ENCODE measurements around the gene KLHL22. TPM values are rescaled to one million over a fixed set of nuclear protein-coding genes. Genes with fewer than 3 reads are reported as not detected.
"Not testable (repeated sequence)": the region's sequence is repeated elsewhere in the genome, so short reads cannot be mapped to it uniquely, and the experiment has no call there.

KLHL22 gene
- total RNA-seq, 1 donor from 2014 or later, result 25.7 TPM

DNA sequence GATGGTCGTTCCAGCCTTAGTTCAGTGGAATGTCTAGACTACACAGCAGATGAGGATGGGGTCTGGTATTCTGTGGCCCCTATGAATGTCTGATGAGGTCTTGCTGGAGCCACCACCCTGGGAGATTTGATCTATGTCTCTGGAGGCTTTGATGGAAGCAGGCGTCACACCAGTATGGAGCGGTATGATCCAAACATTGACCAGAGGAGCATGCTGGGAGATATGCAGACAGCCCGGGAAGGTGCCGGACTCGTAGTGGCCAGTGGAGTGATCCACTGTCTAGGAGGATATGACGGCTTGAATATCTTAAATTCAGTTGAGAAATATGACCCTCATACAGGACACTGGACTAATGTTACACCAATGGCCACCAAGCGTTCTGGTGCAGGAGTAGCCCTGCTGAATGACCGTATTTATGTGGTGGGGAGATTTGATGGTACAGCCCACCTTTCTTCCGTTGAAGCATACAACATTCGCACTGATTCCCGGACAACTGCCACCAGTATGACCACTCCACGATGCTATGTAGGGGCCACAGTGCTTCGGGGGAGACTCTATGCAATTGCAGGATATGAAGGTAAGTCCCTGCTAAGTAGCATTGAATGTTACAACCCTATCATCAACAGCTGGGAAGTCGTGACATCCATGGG lies 44.3 kb downstream of the KLHL22 start:
- not testable (repeated sequence) for DNase-seq (ENCODE audit: extremely low read depth, low read depth, low spot score)

DNA sequence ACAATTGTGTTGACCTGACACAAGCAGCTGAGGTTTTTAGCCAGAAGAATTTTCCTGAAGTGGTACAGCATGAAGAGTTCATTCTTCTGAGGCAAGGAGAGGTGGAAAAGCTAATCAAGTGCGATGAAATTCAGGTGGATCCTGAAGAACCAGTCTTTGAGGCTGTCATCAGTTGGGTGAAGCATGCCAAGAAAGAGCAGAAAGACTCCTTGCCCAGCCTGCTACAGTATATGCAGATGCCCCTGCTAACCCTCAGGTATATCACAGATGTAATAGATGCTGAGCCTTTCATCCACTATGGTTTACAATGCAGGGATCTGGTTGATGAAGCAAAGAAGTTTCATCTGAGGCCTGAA lies 45.1 kb downstream of the KLHL22 start:
- no peak for DNase-seq (ENCODE audit: extremely low read depth, low read depth, low spot score)

DNA sequence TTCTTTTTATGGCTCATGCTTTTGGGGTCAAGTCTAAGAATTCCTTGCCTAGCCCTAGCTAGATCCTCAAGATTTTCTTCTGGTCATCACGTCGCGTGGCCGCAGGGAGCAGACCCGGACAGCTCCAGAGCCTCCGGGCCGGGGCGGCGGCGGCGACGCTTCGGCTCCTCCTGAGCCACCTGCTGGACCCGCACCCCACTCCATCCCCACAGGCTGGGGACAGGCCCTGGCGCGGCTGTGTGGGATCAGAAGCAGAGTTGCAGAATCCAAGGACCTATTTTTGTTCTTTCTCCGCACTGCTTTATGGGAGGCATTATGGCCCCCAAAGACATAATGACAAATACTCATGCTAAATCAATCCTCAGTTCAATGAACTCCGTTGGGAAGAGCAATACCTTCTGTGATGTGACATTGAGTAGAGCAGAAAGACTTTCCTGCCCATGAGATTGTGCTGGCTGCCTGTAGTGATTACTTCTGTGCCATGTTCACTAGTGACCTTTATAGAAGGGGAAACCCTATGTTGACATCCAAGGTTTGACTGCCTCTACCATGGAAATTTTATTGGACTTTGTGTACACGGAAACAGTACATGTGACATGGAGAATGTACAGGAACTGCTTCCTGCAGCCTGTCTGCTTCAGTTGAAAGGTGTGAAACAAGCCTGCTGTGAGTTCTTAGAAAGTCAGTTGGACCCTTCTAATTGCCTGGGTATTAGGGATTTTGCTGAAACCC lies 45.6 kb downstream of the KLHL22 start:
- DNase-seq (ENCODE audit: extremely low read depth, low read depth, low spot score), result no peak

DNA sequence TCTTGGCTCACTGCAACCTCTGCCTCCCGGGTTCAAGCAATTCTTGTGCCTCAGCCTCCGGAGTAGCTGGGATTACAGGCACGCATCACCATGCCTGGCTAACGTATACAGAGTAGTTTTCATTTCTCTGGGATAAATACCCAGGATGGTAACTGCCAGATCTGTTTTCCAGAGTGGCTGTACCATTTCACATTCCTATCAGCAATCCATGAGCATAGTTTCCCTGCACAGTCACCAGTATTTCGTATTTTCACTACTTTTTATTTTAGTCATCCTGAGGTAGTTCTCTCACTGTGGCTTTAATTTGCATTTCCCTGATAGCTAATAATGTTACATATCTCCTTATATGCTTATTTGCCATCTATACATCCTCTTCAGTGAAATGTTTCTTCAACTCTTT lies 47.0 kb downstream of the KLHL22 start:
- DNase-seq (ENCODE audit: extremely low read depth, low read depth, low spot score), result no peak

DNA sequence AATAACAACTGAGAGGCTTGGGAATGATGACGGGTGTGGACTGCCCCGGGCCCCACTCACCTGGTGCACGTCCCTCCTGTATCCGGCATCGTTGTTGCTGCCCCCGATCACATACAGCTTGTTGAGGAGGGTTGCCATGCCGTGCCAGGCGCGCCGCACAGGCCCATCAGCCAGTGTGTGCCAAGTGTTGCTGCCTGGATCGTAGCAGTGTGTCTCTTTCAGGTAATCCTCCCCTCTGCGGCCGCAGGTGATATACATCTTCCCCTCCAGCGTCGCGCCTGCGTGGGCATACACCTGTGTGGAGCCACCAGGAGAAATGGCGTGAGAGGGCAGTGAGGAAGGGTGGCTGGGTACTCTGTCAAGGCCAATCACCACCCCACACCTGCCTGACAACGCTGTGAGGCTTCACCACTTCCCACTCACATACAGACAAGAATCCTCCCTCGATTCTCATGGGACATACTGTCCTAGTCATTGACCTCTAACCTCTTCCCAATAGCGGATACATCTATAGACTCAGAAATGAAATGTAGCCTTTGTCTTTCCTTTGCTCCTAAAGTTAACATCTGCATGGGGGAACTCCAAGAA lies 49.1 kb downstream of the KLHL22 start:
- no peak for DNase-seq (ENCODE audit: extremely low read depth, low read depth, low spot score)

DNA sequence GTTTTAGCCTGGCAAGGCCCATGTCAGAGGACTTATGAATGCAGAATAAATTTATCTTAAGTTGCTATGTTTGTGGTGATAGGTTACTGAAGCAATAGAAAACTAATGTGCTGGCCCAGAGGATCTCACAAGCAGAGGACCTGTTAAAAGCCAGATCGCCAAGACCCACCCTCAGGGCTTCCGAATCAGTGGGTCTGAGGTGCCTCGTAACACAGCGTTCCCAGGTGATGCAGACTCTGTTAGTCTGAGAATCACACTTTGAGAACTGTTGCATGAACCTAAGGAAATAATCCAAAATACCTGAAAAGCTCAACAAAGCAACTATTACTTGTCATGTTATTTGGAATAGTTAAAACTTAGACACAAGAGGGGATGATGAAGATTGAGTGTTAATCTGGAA lies 51.3 kb downstream of the KLHL22 start:
- no peak for DNase-seq (ENCODE audit: extremely low read depth, low read depth, low spot score)

DNA sequence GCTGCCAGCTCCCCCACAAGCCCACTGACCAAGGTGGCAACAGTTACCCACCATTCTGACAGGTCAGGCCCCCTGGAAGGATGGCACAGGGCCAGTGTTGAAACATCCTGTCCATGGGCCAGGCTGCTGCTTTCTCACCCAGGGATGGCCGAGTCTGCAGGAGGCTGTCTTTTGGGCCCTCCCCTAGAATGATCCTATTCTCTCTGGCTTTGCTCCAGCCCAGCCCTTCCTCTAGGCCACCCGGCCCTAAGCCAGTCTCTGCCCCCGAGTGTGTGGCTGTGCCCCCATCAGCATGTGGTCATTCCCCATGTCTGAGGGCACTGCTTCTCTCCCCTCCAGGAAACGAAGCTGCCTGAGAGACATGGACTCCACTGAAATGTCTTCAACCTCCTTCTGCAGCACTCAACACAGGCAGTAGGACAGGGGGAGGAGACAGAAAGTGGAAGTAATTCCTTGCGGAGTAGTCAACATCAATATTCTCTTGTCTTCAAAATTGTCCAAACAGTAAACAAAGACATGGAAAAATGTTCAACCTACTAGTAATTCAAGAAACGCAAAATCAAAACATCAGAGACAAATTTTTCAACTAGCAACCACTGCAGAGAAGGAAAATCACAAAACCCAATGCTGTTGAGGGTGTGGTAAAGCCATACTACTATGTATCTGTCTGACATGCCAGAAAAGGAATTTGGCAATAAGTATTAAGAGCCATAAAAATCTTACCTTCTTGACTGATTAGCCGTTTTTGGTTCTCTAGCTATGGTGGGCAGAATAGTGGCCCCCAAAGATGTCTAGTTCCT lies 52.9 kb downstream of the KLHL22 start:
- DNase-seq (ENCODE audit: extremely low read depth, low read depth, low spot score), result no peak

DNA sequence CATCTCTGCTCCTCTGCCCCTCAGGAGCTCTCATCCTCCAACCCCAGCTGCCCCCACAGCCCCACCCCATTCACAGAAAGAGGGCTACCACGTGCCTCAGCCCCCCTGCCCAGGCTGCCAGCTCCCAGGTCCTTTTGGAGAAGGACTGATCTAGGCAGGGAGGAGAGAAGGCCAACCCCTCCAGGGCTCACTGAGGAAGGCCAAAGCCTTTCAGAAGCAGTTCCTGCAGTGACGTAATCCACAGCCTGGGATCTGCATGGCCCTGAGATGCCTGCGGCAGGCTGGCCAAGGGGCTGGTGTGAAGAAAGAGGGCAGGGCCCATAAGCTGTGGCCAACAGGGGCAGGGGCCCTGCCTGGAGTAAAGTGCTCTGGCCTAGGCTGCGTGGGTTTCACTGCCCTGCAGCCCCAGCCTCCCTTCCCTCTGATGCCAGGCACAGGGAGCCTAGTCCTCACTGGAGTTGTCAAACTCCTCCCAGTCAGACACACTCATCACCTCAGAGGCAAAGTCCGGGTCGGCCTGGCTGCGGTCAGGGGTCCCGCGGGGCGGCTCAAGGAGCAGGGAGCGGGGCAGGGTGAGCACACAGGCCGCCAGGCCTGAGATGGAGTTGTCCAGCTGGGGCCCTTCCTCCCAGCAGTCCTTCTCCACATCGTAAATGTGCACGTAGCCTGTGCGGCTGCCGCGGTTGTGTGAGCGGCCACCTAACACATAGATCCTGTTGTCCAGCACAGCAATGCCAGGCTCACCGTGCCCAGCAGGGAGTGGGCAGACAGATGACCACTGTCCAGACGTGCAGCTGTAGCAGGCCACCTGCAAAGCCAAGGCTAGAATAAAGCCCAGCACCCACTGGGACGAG lies 53.7 kb downstream of the KLHL22 start:
- DNase-seq (ENCODE audit: extremely low read depth, low read depth, low spot score), result no peak

DNA sequence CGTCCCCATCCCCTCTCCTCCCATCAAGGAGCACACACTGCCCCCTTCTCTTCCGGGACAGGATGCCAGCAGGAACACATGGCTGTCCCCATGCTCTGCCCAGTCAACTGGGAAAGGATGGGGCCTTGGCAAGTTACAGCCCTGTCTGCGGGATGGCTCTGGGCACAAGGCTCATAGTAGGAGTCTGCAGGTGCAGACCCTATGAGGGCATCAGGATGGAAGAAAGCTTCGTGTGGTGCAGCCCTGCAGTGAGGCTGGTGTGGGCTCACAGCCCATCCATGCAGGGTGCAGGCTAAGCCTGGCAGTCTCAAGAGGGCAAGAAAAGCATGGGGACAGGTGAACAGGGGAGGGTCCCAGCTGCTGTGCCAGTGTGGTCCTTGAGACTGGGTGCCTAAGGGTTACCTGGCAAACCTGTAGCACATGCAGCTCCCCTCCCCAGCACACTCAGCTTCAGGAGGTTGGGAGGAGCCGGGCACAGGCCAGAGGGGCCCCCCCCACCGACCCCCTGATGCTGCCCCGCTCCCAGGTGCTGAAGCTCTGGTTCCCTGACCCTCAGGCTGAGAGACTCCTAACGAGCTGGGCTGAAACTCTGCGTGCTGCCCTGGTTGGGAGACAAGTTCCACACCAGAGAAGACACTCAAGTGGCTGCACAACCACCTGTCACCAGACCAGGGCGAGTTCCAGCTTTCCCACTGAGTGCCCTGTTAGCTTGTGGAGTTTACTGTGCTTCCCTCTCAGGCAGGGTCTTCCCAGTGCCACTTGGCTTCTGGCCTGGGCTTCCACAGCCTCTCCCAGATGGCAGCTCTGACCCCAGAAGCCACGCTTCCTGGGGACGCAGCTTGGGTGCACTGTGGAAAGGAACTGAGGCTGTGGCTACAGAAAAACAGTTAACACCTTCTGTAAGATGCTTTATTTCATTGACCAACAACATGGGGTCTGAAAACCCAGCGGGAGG lies 54.7 kb downstream of the KLHL22 start:
- DNase-seq (ENCODE audit: extremely low read depth, low read depth, low spot score), result no peak

DNA sequence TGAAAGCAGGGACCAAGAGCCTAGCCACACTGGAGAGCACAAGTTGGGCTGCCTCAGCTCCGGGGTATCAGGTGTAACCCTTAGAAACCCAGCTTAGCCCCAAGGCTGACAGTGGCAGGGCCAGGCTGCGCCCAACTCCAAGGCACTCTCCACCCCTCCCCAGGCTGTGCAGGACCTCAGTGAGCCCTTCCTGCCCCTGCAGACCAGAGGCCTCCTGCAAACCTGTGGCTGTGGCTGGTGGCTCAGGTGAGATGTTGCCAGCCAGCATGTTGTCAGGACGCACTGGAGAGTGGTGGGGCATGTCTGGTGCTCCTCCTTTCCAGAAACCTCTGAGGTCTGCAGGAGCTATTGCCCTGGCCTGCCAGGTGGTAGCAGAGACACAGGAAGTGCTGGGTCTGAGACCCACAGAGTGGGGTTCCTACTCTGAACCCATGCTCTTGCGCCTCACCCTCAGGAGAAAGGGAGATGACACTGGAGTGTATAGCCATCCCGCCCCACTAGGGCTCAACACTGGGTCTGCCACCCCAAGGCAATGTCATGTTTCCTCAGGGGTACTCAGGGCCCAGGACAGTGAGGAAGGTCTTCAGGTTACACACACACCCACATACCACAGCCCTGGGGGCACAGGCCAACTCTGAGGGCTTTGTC lies 55.5 kb downstream of the KLHL22 start:
- no peak for DNase-seq (ENCODE audit: extremely low read depth, low read depth, low spot score)

DNA sequence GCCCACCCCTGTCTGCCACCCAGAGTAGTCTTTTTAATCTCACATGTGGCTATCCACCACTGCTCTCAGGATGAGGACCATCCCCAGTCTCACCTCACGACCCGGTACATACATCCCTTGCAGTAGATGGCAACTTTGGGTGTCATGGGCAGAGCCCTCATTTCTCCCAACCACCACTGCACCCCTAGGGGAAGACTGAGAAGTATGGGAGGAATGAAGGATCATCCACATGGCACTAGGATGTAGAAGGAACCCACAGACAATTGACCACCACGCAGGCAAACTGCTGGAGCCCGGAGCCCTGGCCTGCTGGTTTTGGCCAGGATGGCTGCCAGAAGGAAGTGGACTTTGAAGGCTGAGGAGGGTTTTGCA lies 56.1 kb downstream of the KLHL22 start:
- DNase-seq (ENCODE audit: extremely low read depth, low read depth, low spot score), result no peak

DNA sequence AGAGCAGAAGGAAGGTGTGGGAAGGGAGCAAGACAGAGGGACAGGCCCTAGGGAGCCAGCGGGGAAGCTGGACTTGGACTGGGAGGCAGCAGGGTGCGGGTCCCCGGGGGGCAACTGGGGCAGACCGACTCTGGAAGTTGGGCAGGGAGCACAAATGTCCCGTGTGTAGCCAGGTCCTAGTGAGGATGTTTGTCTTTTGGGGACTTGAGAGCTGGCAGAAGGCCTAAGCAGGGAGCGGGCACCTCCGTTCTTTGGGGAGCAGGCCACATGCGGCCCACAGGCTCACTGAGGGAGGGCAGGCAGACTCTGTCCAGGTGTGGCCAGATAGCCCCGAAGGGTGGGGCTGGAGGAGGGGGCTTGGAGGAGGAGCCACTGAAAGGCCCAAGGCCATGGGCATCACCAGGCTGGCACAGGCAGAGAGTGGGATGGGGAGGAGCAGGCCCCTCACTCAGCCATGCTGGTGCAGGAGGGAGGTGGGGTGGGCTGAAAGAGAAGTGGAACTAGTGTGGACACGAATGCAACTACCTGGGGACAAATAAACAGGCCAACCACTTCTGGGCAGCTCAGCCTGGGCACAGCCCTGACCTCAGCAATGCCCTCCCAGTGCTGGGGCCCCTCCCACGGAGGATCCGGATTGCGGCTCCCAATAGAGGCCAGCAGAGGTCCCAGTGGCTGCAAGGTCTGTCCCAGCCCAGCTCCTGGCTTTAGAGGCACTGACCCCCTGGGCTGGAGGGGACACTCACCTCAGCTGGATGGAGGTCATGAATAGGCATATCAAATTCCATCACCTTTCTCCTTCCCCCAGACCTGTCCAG lies 56.7 kb downstream of the KLHL22 start:
- no peak for DNase-seq (ENCODE audit: extremely low read depth, low read depth, low spot score)

DNA sequence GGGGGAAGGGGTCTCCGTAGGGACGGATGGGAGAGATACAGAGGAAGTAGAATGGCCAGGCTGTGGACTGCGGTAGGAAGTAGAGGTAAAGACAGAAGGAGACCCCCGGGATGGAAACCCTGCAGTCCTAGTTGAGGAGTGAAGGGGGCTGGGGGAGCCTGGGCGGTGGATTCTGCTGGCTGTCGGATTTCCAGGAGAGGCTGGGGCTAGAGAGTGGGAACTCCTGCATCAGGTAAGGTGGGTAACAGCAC lies 57.2 kb downstream of the KLHL22 start:
- no peak for DNase-seq (ENCODE audit: extremely low read depth, low read depth, low spot score)

DNA sequence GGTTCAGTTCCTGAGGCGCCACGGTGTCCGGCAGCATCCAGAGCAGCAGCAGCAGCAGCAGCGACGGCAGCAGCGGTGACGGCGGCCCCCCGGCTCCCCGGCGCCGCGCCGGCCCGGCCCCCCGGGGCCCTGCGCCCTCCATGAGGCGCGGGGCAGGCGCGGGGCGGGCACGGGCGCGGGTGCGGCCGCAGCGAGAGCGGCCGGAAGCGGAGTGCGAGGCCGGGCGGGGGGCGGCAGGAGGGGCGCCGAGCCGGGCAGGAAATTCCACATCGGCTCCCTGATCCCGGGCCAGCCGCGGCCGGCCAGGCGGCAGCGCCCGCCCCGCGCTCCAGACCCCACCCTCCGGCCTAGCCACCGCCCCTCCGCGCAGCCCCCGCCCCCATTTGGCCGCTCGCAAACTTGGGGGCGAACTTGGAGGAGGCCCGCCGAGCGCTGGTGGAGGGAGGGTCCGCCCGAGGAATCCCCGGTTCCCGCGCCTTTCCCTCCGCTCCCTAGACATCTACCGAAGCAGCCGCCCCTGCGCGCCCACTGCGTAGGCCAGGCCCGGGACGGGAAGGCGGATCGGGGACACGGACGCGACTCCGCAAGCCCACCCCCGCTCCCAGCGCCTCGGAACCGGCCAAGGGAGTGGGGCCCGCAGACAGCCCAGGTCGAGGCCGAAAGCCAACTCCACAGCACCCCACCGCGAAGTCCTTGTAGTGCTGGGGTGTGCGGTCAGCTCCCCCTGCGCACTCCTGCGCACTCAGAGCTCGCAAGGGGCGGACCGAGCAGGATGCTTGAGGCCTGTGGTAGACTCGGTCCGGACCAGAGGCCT lies 57.8 kb downstream of the KLHL22 start, which contains the start of gene SCARF2:
SCARF2 (minus strand) TSS at position 213 of the 814 bp plus-strand sequence; CDS start at position 142, 71 bp downstream.
- no peak for DNase-seq (ENCODE audit: extremely low read depth, low read depth, low spot score)

DNA sequence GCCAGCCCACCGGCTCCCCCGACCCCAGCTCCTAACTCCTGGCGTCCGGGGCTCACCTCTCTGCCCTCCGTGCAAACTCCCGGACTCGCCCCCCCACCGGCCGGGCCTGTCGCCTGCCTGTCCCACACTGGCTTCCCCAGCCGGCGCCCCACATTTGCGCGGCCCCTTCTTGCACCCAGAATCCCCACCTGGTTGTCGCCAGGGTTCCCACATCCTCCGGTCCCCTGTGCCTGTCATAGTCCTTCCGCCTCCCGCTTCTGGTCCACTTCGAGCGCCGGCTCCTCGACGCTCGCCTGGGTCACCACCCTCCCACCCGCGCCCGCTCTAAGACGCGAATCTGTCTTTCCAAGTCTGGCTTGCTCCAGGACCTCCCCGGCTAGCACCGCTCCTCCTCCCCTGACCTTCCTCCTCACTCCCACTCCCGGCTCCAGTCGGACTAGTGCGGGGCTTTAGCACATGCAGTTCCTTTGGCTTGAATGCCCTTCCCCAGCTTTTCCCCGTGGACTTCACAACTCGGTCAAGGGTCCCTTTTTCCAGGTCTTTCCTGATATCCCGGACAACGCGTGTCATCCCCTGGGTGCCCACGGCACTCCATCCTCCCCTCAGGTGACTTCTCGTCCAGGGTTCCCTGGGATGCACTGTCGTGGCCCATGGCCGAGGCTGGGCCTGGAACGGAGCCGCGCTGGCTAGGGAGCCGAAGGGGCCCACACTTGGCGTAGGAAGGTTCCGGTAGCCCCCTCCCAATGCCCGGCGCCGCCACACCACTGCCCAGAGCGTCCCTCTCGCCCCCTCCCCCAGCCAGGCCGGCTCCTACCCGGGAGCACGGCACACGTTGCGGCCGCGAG lies 58.6 kb downstream of the KLHL22 start:
- DNase-seq (ENCODE audit: extremely low read depth, low read depth, low spot score), result no peak

DNA sequence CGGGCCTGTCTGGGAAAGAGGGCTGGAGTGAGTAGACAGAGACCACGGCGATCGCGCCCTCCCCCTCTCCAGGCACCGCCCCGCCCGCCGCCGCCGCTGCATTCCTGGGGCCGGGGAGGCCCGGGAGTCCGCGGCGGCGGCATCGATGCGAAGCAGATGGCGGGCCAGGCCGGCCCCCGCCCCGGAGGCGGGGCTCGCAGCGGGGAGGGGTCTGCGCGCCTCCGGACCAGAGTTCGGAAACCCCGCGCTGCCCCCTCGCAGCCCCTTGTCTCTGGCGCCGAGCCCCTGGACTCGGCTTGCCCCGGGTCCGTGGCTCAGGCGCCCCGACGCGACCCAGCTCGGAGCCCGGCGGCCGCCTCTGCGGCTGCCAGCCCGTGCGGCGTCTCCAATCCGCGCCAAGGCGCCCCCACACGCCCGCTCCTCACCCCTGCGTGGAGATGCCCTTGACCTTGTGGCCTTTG lies 59.3 kb downstream of the KLHL22 start:
- no peak for DNase-seq (ENCODE audit: extremely low read depth, low read depth, low spot score)
